ENCODE results near the gene DHH. TPM values are rescaled to one million over a fixed set of nuclear protein-coding genes. Genes with fewer than 3 reads are reported as not detected.

The DHH gene
- total and polyA plus RNA-seq, 10 of the 15 experiments (the other 5 are each of a cell fraction or from before 2014, with no cell fraction given), result 0.01 TPM; not detected in 9

- RAD21 ChIA-PET (ENCODE audit: unreplicated experiment), result no interaction called here
- Histone ChIP-seq H4K20me1 (ENCODE audit: control insufficient read depth, insufficient read depth) (no peaks in the 10 kb centered on the region), H2AFZ (ENCODE audit: control insufficient read depth, low read depth, low read length) (no peak overlapping the region), H3K4me2 (ENCODE audit: control insufficient read depth, insufficient read depth) (no peak overlapping the region), H3K27ac (ENCODE audit: control insufficient read depth, insufficient read depth) (no peak overlapping the region), H3K36me3 (ENCODE audit: control insufficient read depth in 2 of 2, insufficient read depth in 2 of 2, low read length in 1 of 2) (no peaks in the 10 kb centered on the region; a peak in 1 of 4 replicates), H3K9ac (ENCODE audit: control insufficient read depth, insufficient read depth, low read length) (no peak overlapping the region), H3K79me2 (ENCODE audit: control insufficient read depth, insufficient read depth, low read length) (peaks cover 1% of the 10 kb centered on the region), H3K27me3 (replicated peaks in 1 of 2; ENCODE audit: control insufficient read depth in 2 of 2, insufficient read depth in 2 of 2, low read length in 1 of 2) (no peaks in the 10 kb centered on the region), H3K9me3 (replicated peaks; ENCODE audit: control insufficient read depth, insufficient read depth, low read length) (no peaks in the 10 kb centered on the region), H3K4me1 (ENCODE audit: control insufficient read depth, insufficient read depth, low read length) (peaks cover under 1% of the 10 kb centered on the region; the same call in 1 of the 2 replicates), H3K4me3 (no peak overlapping the region)
- ATAC-seq, result no peak
- POLR2A ChIA-PET, result interaction anchor here (0.8 to 1.5 kb wide), 2 partner anchors 9 to 21 kb away, joined by 3 read pairs; no protein-coding TSS in a partner anchor
- BruUV-seq (replicated peaks), result no TSS peak
- SMC1A ChIA-PET (ENCODE audit: uncharacterized antibody, unreplicated experiment), result interaction anchor here (0.8 kb wide), 1 partner anchor 61 kb away, joined by 3 read pairs; no protein-coding TSS in a partner anchor
- CTCF ChIA-PET, result interaction anchor here (1.2 to 2.4 kb wide), 4 partner anchors 9 to 51 kb away, joined by 3 to 8 read pairs (median 4); no protein-coding TSS in a partner anchor
- in situ Hi-C loops (cut with MboI), result no loop called here
- WGBS (ENCODE audit: insufficient coverage, insufficient replicate concordance, low lambda C conversion rate, missing lambda C conversion rate), result 71% methylated on average over 2 of the region's 2 CpGs
- FAIRE-seq, result no peak
- intact Hi-C loops (cut with micrococcal nuclease; ENCODE audit: unreplicated experiment), result loop anchor here (2.0 kb wide), 1 partner anchor 52 kb away; no protein-coding TSS in a partner anchor
- DNase-seq (ENCODE audit: low read depth, low spot score), result no peak
- no peak for TF ChIP-seq USF1 (IDR thresholded peaks at IDR 0.05; ENCODE audit: borderline replicate concordance, extremely low read length, insufficient read depth, low read depth, low read length)
- TF ChIP-seq MEF2B (IDR thresholded peaks at IDR 0.05; ENCODE audit: partially characterized antibody, poor library complexity, severe bottlenecking), result no peak
- TF ChIP-seq ZNF592 (IDR thresholded peaks at IDR 0.05), result no peak
- TF ChIP-seq ZSCAN29 (IDR thresholded peaks at IDR 0.05), result no peak
- TF ChIP-seq NFYA (IDR thresholded peaks at IDR 0.05; ENCODE audit: borderline replicate concordance, low read depth, low read length), result no peak
- TF ChIP-seq LARP7 (IDR thresholded peaks at IDR 0.05), result no peak
- TF ChIP-seq BACH1 (IDR thresholded peaks at IDR 0.05; ENCODE audit: borderline replicate concordance), result no peak
- no peak for TF ChIP-seq MAX (IDR thresholded peaks at IDR 0.05; ENCODE audit: low read depth, low read length)
- no peak for TF ChIP-seq CBX5 (IDR thresholded peaks at IDR 0.05; ENCODE audit: low read depth)
- TF ChIP-seq ESRRA (IDR thresholded peaks at IDR 0.05; ENCODE audit: low read length), result no peak
These were observed 44.4 kb upstream of the DHH start for GRCh38 chr12:49138999-49139398.
